ENCODE data around the gene PRKCA. TPM values are rescaled to one million over a fixed set of nuclear protein-coding genes. Genes with fewer than 3 reads are reported as not detected.
"Not testable (repeated sequence)": the region's sequence is repeated elsewhere in the genome, so short reads cannot be mapped to it uniquely, and the experiment has no call there.

PRKCA gene
- total RNA-seq, 2 donors from 2014 or later: 8.3 to 26.5 TPM

DNA sequence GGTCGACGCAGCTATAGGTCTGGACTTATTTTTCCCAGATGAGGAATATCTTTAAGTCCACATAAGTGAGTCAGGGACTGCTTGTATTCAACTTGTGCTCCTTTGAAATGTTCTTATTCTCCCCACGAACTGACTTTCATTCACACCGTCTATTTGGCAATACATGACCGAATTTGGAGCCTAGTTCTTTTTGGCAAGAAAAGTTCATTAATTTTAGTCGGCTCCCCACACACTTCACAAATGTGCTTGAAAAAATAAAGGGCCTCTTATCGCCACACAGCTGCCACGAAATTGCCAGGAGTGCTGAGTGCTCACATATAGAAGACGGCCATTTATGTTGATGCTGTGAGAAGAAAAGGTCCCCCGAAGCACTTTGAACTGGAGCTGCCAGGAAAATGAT, 152.6 kb downstream of the PRKCA start:
- no peak overlapping the region for H3K4me3 ChIP-seq
- no peak overlapping the region for H3K27ac ChIP-seq
- H3K4me1 ChIP-seq (replicated peaks): no peaks in the 10 kb centered on the region
- TF ChIP-seq, protein P1, sequence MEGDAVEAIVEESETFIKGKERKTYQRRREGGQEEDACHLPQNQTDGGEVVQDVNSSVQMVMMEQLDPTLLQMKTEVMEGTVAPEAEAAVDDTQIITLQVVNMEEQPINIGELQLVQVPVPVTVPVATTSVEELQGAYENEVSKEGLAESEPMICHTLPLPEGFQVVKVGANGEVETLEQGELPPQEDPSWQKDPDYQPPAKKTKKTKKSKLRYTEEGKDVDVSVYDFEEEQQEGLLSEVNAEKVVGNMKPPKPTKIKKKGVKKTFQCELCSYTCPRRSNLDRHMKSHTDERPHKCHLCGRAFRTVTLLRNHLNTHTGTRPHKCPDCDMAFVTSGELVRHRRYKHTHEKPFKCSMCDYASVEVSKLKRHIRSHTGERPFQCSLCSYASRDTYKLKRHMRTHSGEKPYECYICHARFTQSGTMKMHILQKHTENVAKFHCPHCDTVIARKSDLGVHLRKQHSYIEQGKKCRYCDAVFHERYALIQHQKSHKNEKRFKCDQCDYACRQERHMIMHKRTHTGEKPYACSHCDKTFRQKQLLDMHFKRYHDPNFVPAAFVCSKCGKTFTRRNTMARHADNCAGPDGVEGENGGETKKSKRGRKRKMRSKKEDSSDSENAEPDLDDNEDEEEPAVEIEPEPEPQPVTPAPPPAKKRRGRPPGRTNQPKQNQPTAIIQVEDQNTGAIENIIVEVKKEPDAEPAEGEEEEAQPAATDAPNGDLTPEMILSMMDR (IDR thresholded peaks at IDR 0.05): no peak
- TF ChIP-seq POLR2AphosphoS5 (IDR thresholded peaks at IDR 0.05) (no peak), POLR2A (IDR thresholded peaks at IDR 0.05) (no peak)
- H3K36me3 ChIP-seq: no peaks in the 10 kb centered on the region
- intact Hi-C loops (cut with DNase I): no loop called here
- H3K27me3 ChIP-seq (replicated peaks; ENCODE audit: insufficient read depth): no peaks in the 10 kb centered on the region
- no peak for DNase-seq (ENCODE audit: low spot score)
- H3K9me3 ChIP-seq: no peaks in the 10 kb centered on the region
- WGBS: 89% methylated on average over 10 of the region's 10 CpGs

- H3K36me3 ChIP-seq; H3K9me3 ChIP-seq; DNase-seq (ENCODE audit: low spot score); H3K27me3 ChIP-seq (replicated peaks; ENCODE audit: insufficient read depth); H3K27ac ChIP-seq; intact Hi-C loops (cut with DNase I); H3K4me1 ChIP-seq (replicated peaks); H3K4me3 ChIP-seq: not testable (repeated sequence)
- 93% methylated on average over 3 of the region's 3 CpGs for WGBS
Measured at GRCh38 chr17:66457499-66457898, 155.1 kb downstream of the PRKCA start.

DNA sequence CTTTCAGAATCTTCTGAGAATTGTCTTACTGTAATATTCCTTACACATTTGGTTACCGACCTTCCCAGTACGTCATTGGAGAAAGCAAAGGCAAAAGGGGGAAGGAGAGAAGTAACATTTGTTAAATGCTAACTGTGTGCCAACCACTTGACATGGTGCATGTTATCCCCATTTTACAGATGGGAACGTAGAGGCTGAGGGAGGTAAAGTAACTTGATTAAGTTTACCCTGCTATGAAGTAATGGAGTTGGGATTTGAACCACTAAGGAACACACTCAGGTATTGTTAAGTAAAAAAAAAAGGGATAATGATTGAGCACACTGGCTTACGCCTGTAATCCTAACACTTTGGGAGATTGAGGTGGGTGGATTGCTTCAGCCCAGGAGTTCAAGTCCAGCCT, 156.4 kb downstream of the PRKCA start:
- intact Hi-C loops (cut with DNase I): no loop called here

GRCh38 chr17:66459811-66460270, 157.4 kb downstream of the PRKCA start:
- Histone ChIP-seq H3K36me3 (no peaks in the 10 kb centered on the region), H3K9me3 (no peaks in the 10 kb centered on the region), H3K4me1 (replicated peaks) (no peaks in the 10 kb centered on the region), H3K4me3 (no peak overlapping the region), H3K27ac (no peak overlapping the region), H3K27me3 (replicated peaks; ENCODE audit: insufficient read depth) (no peaks in the 10 kb centered on the region)
- 85% methylated on average over 7 of the region's 7 CpGs for WGBS
- TF ChIP-seq, protein P1 (IDR thresholded peaks at IDR 0.05): no peak
- TF ChIP-seq POLR2AphosphoS5 (IDR thresholded peaks at IDR 0.05): peak; percentile 38
- DNase-seq (ENCODE audit: low spot score): no peak
- intact Hi-C loops (cut with DNase I): no loop called here

More for the DNA sequence above, 156.4 kb downstream of the PRKCA start:
- H3K36me3 ChIP-seq: no peaks in the 10 kb centered on the region
- H3K27me3 ChIP-seq (replicated peaks; ENCODE audit: insufficient read depth): no peaks in the 10 kb centered on the region
- H3K4me1 ChIP-seq (replicated peaks): no peaks in the 10 kb centered on the region
- no peak overlapping the region for H3K27ac ChIP-seq
- WGBS: 88% methylated on average over 4 of the region's 4 CpGs
- TF ChIP-seq, protein P1 (IDR thresholded peaks at IDR 0.05): no peak
- TF ChIP-seq POLR2AphosphoS5 (IDR thresholded peaks at IDR 0.05) (no peak), POLR2A (IDR thresholded peaks at IDR 0.05) (no peak)
- no peak overlapping the region for H3K4me3 ChIP-seq
- no peak for DNase-seq (ENCODE audit: low spot score)
- H3K9me3 ChIP-seq: no peaks in the 10 kb centered on the region

DNA sequence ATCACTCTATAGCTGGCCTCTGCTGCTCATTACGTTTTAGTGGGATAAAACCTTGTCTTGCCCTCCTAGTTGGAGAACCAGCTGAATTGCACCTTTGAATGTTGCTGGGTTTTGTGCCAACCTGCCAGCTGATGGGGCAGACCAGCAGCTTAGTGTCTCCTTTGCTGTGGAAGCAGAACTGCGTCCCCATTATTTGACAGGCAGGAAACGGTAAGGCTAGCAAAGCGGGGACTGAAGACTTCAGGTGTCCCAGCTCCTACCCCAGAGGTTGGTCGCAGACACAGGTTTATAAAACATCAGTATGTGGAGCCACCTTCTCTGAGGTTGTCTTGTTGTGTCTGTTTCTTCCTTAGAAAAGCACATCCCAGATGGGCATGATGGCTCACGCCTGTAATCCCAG, 158.1 kb downstream of the PRKCA start:
- H3K4me3 ChIP-seq: no peak overlapping the region
- H3K27me3 ChIP-seq (replicated peaks; ENCODE audit: insufficient read depth): no peaks in the 10 kb centered on the region
- 89% methylated on average over 6 of the region's 6 CpGs for WGBS
- intact Hi-C loops (cut with DNase I): no loop called here
- no peak for DNase-seq (ENCODE audit: low spot score)
- H3K9me3 ChIP-seq: no peaks in the 10 kb centered on the region
- TF ChIP-seq, protein P1 (IDR thresholded peaks at IDR 0.05): no peak
- TF ChIP-seq POLR2AphosphoS5 (IDR thresholded peaks at IDR 0.05): no peak
- no peak for TF ChIP-seq POLR2A (IDR thresholded peaks at IDR 0.05)
- no peak overlapping the region for H3K27ac ChIP-seq
- no peaks in the 10 kb centered on the region for H3K36me3 ChIP-seq
- no peaks in the 10 kb centered on the region for H3K4me1 ChIP-seq (replicated peaks)

All from prostate gland (tissue), 2 donors.